ENCODE measurements around the gene RBBP8NL.

The RBBP8NL gene, protein sequence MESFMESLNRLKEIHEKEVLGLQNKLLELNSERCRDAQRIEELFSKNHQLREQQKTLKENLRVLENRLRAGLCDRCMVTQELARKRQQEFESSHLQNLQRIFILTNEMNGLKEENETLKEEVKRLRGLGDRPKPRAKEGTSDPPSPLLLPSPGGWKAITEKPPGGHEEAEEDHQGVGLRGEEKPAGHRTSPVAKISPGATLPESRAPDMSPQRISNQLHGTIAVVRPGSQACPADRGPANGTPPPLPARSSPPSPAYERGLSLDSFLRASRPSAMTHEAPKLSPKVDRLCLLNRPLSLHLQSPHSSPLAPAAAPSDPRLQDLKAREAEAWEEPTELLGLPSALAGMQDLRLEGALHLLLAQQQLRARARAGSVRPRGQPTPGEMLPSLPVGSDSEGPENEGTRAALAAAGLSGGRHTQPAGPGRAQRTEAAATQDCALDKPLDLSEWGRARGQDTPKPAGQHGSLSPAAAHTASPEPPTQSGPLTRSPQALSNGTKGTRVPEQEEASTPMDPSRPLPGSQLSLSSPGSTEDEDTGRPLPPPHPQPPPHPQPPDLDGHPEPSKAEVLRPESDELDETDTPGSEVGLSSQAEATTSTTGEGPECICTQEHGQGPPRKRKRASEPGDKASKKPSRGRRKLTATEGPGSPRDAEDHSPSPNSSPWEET

DNA sequence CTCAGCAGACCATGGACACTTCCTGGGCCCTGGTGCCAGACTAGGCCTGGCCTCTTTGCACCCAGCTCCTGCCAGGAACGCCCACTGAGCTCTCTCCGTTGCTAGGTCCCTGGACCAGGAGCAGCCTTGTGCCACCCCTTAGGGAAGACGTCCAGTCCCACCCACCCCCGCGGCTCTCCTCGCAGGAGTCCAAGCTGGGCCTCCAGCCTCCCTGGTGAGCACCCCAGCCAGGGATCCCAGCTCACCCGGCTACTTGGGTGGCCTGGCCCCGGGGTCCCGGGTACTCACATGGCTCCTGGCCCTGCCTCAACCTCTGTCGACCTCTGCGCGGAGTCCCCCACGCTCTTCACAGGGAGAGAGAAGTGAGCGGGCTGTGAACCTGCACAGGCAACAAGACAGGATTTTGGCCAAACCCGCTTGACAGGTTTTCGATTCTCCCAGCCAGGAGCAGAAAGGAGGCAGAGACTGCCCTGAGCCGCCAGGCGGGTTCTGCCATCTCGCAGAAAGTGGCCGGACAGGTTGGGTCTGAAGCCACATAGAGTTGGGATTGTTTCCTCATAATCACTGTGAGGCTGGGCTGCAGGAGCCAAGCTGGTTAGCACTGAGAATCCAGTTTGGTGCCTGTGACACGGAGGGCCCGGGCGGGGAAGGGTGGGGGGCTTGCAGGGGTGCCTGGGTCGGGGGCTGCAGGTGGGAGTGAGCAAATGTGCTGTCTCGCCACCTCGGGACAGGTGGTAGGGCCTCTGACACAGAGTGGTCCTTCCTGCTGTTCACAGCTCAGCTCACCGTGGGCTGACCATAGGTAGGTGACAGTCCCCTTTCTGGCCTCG, at the start of gene RBBP8NL:
RBBP8NL (minus strand) TSS at position 368 of the 830 bp plus-strand sequence. CDS start 7,892 bp downstream, outside the sequence.
- Histone ChIP-seq H3K27me3 (ENCODE audit: control insufficient read depth in 1 of 2, insufficient read depth in 2 of 2, low read length in 2 of 2) (no peaks in the 10 kb centered on the region), H3K9ac (ENCODE audit: low read length in 2 of 2) (no peak within 1 kb of the TSS), H3K9me3 (ENCODE audit: control insufficient read depth in 2 of 2, low read length in 2 of 2) (no peaks in the 10 kb centered on the region), H3K27ac (ENCODE audit: low read length) (no peak within 1 kb of the TSS), H3K36me3 (ENCODE audit: control insufficient read depth in 2 of 2, insufficient read depth in 2 of 2, low read length in 2 of 2) (no peaks in the 10 kb centered on the region), H3K4me1 (ENCODE audit: control insufficient read depth, insufficient read depth, low read length) (no peaks in the 10 kb centered on the region), H3K4me3 (ENCODE audit: low read length in 2 of 2) (no peak within 1 kb of the TSS)

DNA sequence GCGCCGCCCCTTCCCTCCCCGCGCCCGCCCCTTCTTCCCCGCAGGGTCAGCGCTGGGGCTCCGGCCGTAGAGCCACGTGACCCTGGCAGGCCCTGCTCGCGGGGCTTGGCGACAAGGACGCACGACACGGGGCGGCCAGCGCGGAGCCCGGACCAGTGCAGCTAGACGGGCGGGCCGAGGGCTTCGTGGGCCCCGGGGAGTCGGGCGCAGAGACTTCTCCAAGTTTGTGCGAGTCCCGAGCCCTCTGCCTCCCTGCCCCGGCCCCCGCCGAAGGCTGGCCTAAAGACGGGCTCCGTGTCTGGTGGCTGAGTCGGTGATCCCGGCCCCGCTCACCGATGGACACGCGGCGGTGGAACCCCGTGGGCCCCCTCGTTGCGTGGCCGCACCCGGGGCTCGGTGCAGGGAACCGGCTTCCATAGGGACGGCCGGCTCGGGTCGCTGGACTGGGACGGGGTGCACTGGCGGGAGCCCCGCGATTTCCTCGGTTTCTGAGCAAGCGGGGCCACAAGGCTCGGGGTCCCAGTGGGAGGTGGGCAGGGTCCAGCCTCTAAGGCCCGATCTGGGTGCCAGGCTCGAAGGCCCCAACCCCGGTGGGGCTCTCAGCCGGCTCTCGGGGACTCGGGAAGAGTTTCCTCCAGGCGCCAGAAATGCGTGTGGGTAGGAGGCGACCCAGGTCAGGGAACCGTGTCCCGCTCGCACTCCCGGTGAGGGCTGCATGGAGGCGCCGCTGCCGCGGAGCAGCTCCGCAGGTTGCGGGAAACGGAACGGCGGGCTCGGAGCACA, 48.9 kb upstream of the RBBP8NL start:
- Histone ChIP-seq H3K36me3 (ENCODE audit: control insufficient read depth in 2 of 2, insufficient read depth in 2 of 2, low read length in 2 of 2) (no peaks in the 10 kb centered on the region), H3K9me3 (ENCODE audit: control insufficient read depth in 2 of 2, low read length in 2 of 2) (no peaks in the 10 kb centered on the region), H3K27me3 (ENCODE audit: control insufficient read depth in 1 of 2, insufficient read depth in 2 of 2, low read length in 2 of 2) (peaks cover 35 to 63% of the 10 kb centered on the region in 2 donors), H3K4me3 (ENCODE audit: low read length in 2 of 2) (peak overlapping the region in 1 of 2 donors; percentile 54), H3K27ac (ENCODE audit: low read length) (no peak overlapping the region), H3K9ac (ENCODE audit: low read length in 2 of 2) (no peak overlapping the region), H3K4me1 (ENCODE audit: control insufficient read depth, insufficient read depth, low read length) (peaks cover 14% of the 10 kb centered on the region)

DNA sequence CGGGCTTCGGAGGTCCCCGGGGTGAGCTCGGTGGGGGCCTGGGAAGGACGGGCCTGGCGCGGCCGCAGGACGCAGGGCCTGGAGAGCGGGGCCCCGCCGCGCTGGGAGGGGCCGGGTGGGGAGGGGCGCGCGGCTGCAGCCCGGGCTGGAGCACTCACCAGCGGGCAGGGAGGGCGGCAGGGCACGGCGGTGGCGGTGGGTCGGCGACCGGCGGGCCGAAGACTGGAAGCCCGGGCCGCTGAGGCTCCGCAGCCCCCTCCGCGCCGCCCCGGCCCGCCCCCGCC, 48.4 kb upstream of the RBBP8NL start, which contains the start of gene GATA5:
GATA5 (minus strand) TSS at position 224 of the 284 bp plus-strand sequence. CDS start 474 bp downstream, outside the sequence.
- H3K9me3 ChIP-seq (ENCODE audit: control insufficient read depth in 2 of 2, low read length in 2 of 2) = no peaks in the 10 kb centered on the region
- H3K9ac ChIP-seq (ENCODE audit: low read length in 2 of 2) = no peak within 1 kb of the TSS
- H3K27ac ChIP-seq (ENCODE audit: low read length) = no peak within 1 kb of the TSS
- peaks cover 34 to 59% of the 10 kb centered on the region in 2 donors for H3K27me3 ChIP-seq (ENCODE audit: control insufficient read depth in 1 of 2, insufficient read depth in 2 of 2, low read length in 2 of 2)
- peaks cover 14% of the 10 kb centered on the region for H3K4me1 ChIP-seq (ENCODE audit: control insufficient read depth, insufficient read depth, low read length)
- H3K36me3 ChIP-seq (ENCODE audit: control insufficient read depth in 2 of 2, insufficient read depth in 2 of 2, low read length in 2 of 2) = no peaks in the 10 kb centered on the region
- H3K4me3 ChIP-seq (ENCODE audit: low read length in 2 of 2) = peak within 1 kb of the TSS in 1 of 2 donors; percentile 54

DNA sequence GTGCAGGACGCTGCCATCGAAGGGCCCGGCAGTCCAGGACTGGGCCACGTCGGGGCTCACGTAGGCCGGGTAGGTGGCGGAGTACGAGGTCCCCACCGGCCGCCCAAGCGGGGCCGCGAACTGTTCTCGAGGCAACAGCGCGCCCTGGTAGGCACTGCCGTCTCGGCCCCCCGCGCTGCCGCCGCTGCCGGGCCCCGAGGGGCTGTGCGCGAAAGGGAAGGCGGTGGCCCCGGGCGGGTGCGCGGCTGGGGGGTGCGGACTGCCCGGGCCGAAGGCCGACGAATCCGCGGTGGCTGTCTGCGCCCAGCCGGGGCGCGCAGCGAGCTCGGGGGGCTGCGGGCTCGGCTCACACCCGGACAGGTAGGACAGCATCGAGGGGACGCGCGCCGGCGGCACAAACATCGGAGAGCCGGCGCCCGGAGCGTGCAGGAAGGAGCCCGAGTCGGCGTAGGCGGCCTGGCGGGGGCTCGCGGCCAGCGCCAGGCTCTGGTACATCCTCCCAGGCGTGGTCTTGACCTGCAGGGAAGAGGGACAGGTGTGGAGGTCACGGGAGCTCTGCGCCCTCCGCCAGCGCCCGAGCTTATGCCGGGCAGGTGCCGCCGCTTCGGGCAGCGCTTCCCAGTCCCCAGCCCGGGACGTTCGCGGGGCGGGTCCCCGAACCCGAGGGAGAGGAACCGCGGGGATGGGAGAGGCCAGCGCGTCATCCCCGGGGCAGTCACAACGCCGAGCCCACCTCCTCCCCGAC, 47.9 kb upstream of the RBBP8NL start:
- Histone ChIP-seq H3K4me3 (ENCODE audit: low read length in 2 of 2) (peak overlapping the region in 1 of 2 donors; percentile 47), H3K9ac (ENCODE audit: low read length in 2 of 2) (no peak overlapping the region), H3K4me1 (ENCODE audit: control insufficient read depth, insufficient read depth, low read length) (peaks cover 14% of the 10 kb centered on the region), H3K36me3 (ENCODE audit: control insufficient read depth in 2 of 2, insufficient read depth in 2 of 2, low read length in 2 of 2) (no peaks in the 10 kb centered on the region), H3K27me3 (ENCODE audit: control insufficient read depth in 1 of 2, insufficient read depth in 2 of 2, low read length in 2 of 2) (peaks cover 32 to 54% of the 10 kb centered on the region in 2 donors), H3K27ac (ENCODE audit: low read length) (no peak overlapping the region), H3K9me3 (ENCODE audit: control insufficient read depth in 2 of 2, low read length in 2 of 2) (no peaks in the 10 kb centered on the region)

DNA sequence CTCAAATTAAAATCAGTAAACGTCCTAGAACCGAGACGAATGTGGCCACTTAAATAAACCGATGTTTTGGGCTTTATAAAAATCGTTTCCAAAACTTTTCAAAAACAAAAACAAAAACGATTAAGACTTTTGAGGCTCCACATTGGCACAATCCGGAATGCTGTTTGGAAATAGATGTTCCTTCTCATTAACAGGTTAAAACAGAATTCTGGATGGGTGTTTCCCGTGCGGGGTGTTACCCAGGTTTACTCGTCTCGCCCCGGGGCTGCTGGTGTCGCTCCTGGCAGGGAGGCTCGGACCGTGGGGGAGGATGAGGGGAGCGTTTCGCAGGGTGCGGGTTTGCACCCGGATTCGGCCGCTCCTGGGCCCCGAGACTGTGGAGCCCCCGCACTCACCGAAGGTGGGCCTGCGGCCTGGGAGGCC, 47.3 kb upstream of the RBBP8NL start:
- Histone ChIP-seq H3K4me3 (ENCODE audit: low read length in 2 of 2) (peak overlapping the region in 1 of 2 donors; percentile 47), H3K4me1 (ENCODE audit: control insufficient read depth, insufficient read depth, low read length) (peaks cover 14% of the 10 kb centered on the region), H3K9ac (ENCODE audit: low read length in 2 of 2) (no peak overlapping the region), H3K36me3 (ENCODE audit: control insufficient read depth in 2 of 2, insufficient read depth in 2 of 2, low read length in 2 of 2) (no peaks in the 10 kb centered on the region), H3K27me3 (ENCODE audit: control insufficient read depth in 1 of 2, insufficient read depth in 2 of 2, low read length in 2 of 2) (peaks cover 32 to 54% of the 10 kb centered on the region in 2 donors), H3K27ac (ENCODE audit: low read length) (no peak overlapping the region), H3K9me3 (ENCODE audit: control insufficient read depth in 2 of 2, low read length in 2 of 2) (no peaks in the 10 kb centered on the region)

DNA sequence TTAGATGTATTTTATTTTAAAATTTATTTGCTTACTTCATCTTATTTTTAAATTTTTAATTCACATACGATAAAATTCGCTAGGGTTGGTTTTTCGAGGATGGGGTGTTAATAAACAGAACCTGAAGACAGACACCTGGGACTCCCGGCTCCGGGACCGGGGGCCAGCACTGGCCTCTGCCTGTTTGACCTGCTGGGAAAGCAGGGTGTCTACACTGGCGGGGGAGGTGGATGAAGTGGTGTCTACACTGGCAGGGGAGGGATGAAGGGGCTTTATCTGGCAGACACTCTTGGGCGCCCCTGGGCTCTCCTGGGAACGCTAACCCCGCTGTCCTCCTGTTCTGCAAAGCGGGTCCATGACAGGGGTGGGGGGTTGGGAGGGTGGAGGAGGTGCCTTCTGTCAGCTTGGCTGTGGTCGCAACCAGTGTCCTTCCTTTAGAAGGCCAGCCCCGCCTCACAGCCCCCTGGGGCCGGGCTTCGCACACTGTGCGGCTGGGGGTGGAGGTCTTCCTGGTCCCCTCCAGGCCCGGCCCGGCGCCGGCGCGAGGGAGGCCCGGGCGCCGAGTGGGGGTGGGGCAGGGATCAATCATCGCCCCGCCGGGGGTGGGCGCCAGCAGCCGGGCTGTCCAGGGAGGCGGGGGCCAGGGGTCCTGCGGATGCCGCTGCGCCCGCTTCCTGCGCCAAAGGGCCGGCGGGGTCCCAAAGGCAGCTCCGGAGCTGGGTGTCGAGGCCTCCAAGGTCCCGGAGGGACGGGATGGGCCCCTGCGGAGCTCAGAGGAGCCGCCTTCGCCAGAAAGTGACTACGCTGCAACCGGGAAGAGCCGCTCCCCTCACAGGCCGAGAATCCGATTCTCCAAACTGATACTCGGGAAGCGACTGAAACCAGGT, 46.6 kb upstream of the RBBP8NL start:
- Histone ChIP-seq H3K27me3 (ENCODE audit: control insufficient read depth in 1 of 2, insufficient read depth in 2 of 2, low read length in 2 of 2) (peaks cover 27 to 47% of the 10 kb centered on the region in 2 donors), H3K9me3 (ENCODE audit: control insufficient read depth in 2 of 2, low read length in 2 of 2) (no peaks in the 10 kb centered on the region), H3K4me3 (ENCODE audit: low read length in 2 of 2) (no peak overlapping the region), H3K9ac (ENCODE audit: low read length in 2 of 2) (no peak overlapping the region), H3K27ac (ENCODE audit: low read length) (no peak overlapping the region), H3K36me3 (ENCODE audit: control insufficient read depth in 2 of 2, insufficient read depth in 2 of 2, low read length in 2 of 2) (no peaks in the 10 kb centered on the region), H3K4me1 (ENCODE audit: control insufficient read depth, insufficient read depth, low read length) (peaks cover 16% of the 10 kb centered on the region)

DNA sequence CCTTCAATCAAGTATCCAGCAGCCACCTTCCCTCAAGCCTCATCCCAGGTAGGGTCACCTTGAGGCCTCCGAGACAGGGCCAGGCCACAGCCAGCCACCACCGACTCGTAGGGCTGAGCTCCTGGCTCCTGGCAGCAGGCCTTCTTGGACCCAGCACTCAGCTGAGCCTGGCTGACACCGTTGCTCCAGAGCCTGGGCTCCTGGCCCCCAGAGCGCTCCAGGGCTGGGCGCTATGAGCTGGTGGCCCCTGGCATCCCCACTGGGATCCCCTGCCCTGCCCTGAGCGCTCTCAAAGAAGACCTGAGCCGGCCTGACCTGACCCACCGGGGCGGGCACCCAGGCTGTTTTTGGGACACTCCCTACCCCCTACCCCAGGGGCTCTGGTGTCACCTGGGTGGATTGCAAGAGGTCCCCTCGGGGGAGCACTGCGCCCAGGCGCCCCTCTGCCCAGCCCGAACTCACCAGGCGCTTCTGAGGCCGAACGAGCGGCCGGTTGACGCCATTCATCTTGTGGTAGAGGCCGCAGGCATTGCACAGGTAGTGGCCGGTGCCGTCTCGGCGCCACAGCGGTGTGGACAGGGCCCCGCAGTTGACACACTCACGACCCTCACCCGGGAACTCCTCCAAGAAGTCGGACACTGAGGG, 45.7 kb upstream of the RBBP8NL start:
- H3K36me3 ChIP-seq (ENCODE audit: control insufficient read depth in 2 of 2, insufficient read depth in 2 of 2, low read length in 2 of 2) = no peaks in the 10 kb centered on the region
- no peak overlapping the region for H3K9ac ChIP-seq (ENCODE audit: low read length in 2 of 2)
- H3K4me1 ChIP-seq (ENCODE audit: control insufficient read depth, insufficient read depth, low read length) = peaks cover 16% of the 10 kb centered on the region
- H3K9me3 ChIP-seq (ENCODE audit: control insufficient read depth in 2 of 2, low read length in 2 of 2) = no peaks in the 10 kb centered on the region
- peaks cover 21 to 40% of the 10 kb centered on the region in 2 donors for H3K27me3 ChIP-seq (ENCODE audit: control insufficient read depth in 1 of 2, insufficient read depth in 2 of 2, low read length in 2 of 2)
- no peak overlapping the region for H3K4me3 ChIP-seq (ENCODE audit: low read length in 2 of 2)
- H3K27ac ChIP-seq (ENCODE audit: low read length) = no peak overlapping the region

DNA sequence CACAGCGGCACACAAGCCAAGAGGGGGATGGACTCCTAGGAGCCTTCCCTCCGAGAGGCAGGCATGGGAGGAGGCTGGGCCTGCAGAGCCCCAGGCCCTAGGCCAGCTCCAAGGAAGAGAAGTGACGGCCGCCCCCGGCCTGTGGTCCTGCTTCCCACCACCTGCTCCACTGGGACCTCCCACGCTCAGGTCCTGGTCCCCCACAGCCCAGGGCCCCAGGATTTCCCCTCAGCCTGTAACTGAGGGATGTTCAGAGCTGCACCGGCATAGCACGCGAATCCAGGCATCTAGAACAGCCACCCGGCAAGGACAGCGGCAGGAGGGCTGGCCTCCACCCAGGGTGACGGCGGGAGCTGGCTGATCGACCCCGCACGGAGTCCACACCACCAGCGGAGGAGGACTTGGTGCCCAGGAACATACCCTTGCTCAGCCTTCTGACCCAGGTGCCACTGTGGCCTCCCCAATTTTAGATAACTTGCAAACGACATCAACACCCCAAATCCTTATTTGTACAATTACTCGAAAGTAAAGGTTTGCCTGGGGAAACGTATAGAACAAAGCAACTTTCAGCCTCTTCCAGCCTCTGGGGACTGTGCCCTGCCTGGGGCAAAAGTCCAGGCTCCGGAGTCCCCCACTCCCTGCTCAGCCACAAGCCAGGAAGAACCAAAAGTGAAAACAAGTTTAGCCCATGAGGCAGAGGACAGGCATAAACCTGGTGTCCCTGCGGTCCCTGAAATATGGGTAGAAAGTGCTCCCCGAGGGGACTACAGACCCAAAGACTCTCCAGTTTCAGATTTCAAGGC, 45.0 kb upstream of the RBBP8NL start:
- Histone ChIP-seq H3K4me1 (ENCODE audit: control insufficient read depth, insufficient read depth, low read length) (peaks cover 16% of the 10 kb centered on the region), H3K27me3 (ENCODE audit: control insufficient read depth in 1 of 2, insufficient read depth in 2 of 2, low read length in 2 of 2) (peaks cover 14 to 33% of the 10 kb centered on the region in 2 donors), H3K9ac (ENCODE audit: low read length in 2 of 2) (no peak overlapping the region), H3K27ac (ENCODE audit: low read length) (no peak overlapping the region), H3K9me3 (ENCODE audit: control insufficient read depth in 2 of 2, low read length in 2 of 2) (no peaks in the 10 kb centered on the region), H3K36me3 (ENCODE audit: control insufficient read depth in 2 of 2, insufficient read depth in 2 of 2, low read length in 2 of 2) (no peaks in the 10 kb centered on the region), H3K4me3 (ENCODE audit: low read length in 2 of 2) (no peak overlapping the region)

Data from stomach smooth muscle (tissue), 2 donors.